NCI-H460 (cell line): ENCODE measurements around the gene CDT1. TPM values are rescaled to one million over a fixed set of nuclear protein-coding genes. Genes with fewer than 3 reads are reported as not detected.

Experiments
- DNase-seq: peaks from one replicate; pipeline ENCODE4 v3.0.0-alpha.2; 2016; ENCODE audit warnings: low read depth; ENCODE audit errors: extremely low read depth
- total RNA-seq: library from RNA; depleted of rRNA; stranded (reverse); fragments of >200 nt; shearing (Covaris generic); gene quantifications from 2 replicates; pipeline ENCODE4 v1.2.3, GENCODE V29; 2014

CDT1 gene
- total RNA-seq, 1 experiment from 2014 or later = 12.5 TPM

DNA sequence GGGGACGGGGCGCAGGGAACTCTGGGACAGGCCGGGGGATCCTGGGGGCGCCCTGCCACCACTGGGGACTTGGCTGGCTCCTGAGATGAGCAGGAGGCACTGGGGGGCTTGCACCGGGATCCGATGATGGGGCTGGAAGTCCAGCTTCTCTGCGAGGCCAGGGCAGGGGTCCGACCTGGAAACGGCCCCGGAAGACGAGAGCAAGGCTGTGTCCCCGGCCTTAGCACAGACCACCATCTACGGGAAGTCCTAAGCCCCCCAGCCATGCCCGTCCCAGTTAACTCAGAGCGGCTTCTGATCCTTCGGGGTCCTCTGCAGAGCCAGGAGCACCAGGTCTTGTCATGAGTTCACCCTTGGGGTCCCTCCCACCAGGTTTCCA lies 573 bp downstream of the CDT1 start:
- no peak for DNase-seq

DNA sequence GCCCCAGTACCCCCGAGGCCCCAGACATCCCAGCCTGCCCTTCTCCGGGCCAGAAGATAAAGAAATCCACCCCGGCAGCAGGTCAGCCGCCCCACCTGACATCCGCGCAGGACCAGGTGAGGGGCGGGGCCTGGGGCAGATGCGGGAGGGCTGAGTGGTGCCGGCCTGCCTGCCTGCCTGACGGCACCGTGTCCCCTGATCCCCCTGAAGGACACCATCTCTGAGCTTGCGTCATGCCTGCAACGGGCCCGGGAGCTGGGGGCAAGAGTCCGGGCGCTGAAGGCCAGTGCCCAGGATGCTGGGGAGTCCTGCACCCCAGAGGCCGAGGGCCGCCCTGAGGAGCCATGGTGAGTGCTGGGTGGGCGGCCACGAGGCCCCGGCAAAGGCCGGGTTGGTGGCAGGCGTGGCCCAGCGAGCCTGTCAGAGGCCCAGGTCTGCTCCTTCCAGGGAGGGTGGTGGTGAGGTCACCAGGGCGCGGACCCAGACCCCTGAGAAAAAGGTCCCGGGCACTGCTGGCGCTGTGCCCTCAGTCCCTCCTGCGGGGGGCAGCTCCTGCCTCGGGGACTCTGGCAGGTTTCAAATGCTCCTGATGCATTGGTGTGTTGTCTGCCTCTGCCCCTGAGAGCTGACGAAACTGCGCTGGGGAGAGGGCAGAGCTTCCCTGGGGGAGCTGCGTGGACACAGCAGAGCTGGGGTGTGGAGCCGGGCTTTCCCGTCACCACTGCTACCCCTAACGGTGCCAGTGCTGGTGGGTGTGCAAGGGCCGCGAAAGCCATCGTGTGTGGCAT lies 1.2 kb downstream of the CDT1 start:
- DNase-seq = no peak

DNA sequence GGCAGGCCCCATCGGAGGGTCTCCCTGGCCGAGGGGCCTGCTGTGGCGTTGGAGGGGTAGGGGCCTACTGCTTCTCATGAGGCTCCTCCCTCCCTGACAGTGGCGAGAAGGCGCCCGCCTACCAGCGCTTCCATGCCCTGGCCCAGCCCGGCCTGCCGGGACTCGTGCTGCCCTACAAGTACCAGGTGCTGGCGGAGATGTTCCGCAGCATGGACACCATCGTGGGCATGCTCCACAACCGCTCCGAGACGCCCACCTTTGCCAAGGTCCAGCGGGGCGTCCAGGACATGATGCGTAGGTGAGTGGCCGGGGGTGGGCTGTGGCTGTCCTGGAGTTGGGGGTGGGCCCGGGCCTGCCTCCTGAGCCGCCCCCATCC lies 1.7 kb downstream of the CDT1 start:
- DNase-seq = no peak

- no peak for DNase-seq
These were observed 2.4 kb downstream of the CDT1 start for GRCh38 chr16:88805887-88806393.

DNA sequence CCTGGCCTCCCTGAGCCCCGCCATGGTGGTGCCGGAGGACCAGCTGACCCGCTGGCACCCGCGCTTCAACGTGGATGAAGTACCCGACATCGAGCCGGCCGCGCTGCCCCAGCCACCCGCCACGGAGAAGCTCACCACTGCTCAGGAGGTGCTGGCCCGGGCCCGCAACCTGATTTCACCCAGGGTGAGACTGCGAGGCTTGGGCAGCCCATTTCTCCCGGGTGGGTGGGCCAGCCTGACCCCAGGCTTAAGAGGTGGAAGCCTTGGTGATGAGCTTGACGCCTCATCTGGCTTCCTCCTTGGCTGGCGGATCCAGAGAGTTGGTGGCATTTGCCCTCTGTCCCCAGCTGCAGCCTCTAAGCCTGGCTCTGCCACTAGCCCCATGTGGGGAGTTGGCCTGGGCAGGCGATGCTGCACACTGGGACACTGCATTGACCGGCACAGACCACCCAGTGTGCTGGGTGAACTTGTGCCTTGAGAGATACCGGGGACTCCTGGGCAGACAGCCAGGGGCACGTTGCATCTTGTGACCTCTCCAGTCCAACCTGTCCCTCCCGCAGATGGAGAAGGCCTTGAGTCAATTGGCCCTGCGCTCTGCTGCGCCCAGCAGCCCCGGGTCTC lies 3.0 kb downstream of the CDT1 start:
- no peak for DNase-seq

GRCh38 chr16:88807142-88807625 lies 3.6 kb downstream of the CDT1 start:
- no peak for DNase-seq

- DNase-seq = no peak
These were observed 4.3 kb downstream of the CDT1 start for GRCh38 chr16:88807626-88808453.

DNA sequence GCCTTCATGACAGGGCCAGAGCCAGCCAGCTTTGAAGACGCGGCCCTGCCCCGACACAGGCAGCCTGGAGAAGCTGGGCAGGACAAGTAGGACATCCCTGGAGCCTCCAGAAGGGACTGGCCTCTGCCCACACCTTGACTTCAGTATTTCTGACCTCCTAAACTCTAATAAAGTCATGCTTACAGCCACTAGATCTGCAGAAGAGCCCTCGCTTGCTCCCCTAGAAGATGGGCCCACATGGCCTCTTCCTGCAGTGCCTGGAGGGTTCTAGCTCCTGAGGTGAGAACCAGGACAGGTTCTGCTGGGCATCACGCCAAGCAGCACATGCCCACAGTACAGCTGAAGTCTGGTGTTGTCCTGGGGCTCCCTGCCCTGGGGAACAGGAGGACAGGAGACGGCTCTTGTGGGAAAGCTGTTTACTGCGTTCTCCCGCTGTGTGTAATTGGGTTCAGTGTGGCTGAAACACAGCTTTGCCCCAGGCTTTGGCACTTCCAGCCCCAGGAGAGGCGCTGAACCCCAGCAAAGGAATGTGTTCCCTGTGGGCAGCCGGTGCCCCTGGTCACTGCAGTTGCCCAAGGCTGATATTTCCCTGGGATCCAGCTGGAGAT lies 5.6 kb downstream of the CDT1 start:
- DNase-seq = no peak

- no peak for DNase-seq
These were observed 6.1 kb downstream of the CDT1 start for GRCh38 chr16:88809676-88810165.

- no peak for DNase-seq
These were observed 6.8 kb downstream of the CDT1 start for GRCh38 chr16:88810166-88810911.

DNA sequence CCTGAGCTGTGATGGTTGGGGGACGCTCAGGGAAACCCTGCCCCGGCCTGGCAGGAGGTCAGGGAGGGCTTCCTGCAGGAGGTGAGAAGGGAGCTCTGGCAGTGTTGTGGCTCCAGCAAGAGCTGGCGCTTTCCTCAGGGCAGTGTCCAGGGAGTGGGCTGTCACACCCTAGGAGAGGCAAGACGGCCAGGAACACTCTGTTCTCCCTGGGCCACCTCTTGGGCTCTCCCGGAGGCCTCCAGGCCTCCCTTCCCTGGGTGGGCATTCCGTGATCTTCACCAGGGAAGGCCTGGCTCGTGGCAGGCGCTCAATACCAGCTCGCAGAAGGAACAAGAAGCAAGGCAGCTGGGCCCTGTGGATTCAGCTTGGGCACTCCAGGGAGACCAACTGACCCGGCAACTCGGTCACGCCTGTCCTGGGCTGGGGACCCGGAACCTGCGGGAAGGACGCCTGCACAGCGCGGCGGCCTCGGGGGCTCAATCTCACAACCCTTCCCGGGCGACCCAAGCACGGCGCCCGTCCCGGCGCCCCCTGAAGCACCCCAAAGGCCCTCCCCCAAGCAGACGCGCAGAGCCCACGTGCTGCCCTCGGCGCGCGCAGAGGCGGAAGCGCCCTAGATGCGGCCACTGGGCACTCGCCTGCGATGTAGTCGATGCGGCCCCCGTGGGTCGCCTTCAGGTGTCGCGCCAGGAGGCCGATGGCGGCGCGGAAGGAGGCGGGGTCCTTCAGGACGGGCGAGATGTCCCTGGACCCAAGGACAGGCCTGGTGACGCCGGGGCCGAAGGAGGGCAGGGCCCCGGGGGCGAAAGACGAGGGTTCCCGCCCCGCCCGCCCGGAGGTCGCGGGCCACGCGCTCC lies 7.6 kb downstream of the CDT1 start:
- peak; percentile 46 for DNase-seq

DNA sequence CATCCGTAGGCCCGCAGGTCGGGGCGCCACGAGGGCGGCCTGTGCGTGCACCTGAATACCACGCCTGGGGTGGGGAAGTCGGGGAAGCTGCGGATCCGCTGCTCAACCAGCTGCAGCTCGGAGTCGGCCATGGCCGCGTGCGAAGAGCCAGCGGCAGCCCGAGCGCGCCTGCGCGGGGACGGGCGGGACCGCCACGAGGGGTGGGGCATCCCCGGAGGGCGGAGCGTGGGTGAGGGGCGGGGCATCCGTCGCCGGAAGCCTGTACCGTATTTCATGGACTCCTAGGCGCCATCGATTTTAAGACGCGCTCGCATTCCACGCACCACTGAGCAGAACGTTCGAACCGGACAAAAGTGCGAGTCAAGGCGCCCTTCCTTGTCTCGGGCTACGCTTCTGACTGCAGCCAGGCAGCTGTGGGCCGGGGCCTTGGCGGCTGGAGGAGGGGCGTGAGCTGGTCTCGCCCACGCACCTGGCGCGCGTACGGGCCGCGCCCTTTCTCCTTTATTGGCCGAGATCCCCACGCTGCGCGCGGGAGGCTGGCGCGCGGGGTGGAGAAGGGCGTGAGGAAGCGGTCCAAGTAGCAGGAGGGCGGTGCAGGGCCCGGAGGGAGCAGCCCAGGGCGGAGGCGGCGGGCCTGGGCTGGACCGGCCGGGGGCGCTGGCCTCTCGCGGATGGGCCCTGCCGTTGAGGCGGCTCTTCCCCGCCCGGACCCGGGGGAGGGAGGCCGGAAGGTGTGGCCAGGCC lies 8.4 kb downstream of the CDT1 start, which contains the start of gene APRT:
Gene APRT, minus strand, starts transcription at position 160 of the 744 bp plus-strand sequence. Its CDS starts 29 bp downstream, at position 131.
- peak; percentile 82 for DNase-seq

- DNase-seq = no peak
These were observed 9.1 kb downstream of the CDT1 start for GRCh38 chr16:88812513-88813268.

- DNase-seq = no peak
These were observed 9.9 kb downstream of the CDT1 start for GRCh38 chr16:88813269-88814143.

DNA sequence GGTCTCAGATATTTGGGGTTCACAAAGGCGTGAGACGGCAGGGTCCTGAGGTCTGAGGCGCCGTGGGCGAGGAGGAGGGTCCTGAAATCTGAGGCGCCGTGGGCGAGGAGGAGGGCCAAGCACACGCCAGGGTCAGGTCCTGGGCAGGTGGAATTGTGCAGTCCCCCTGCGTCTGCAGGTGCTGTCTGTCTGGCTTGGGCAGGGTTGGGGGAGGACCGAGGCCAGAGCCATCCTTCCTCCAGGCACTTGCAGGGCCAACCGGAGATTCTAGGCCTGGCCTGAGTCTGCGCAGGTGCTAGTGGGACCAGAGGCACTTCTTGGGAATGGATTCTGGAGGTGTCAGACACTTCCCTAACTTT lies 10.5 kb downstream of the CDT1 start:
- DNase-seq = no peak

GRCh38 chr16:88815227-88815626 lies 11.6 kb downstream of the CDT1 start:
- no peak for DNase-seq
